CD4-positive, alpha-beta memory T cell (primary cell): ENCODE measurements around the gene TSHZ2. TPM values are rescaled to one million over a fixed set of nuclear protein-coding genes. Genes with fewer than 3 reads are reported as not detected.

Experiments used
- CTCF ChIA-PET: fragments of 350-600 bp; sonication (Branson Sonifier 250); formaldehyde crosslinking; loops from one replicate; lab custom pipeline; 2021; ENCODE audit warnings: inconsistent platforms; ENCODE audit not compliant: partially characterized antibody; lab: Charles Lee
- POLR2A ChIA-PET: fragments of 350-600 bp; sonication (Branson Sonifier 250); formaldehyde crosslinking; loops from one replicate; lab custom pipeline; 2021; ENCODE audit not compliant: partially characterized antibody; lab: Charles Lee
- DNase-seq, 5 donors: peaks; one replicate each; pipeline versions ENCODE4 v3.0.0 to v3.0.0-alpha.2; 2020 to 2022; ENCODE audit warnings: mixed read lengths in 1 of 5
- H3K27ac ChIP-seq: one replicate; pipeline ENCODE4 v1.7.0; 2013; ENCODE audit warnings: low read depth, low read length
- H3K27me3 ChIP-seq: 2 replicates; pipeline ENCODE4 v1.7.0; 2013; ENCODE audit warnings: mild to moderate bottlenecking, low read length, moderate library complexity; ENCODE audit not compliant: insufficient read depth
- H3K36me3 ChIP-seq: 2 replicates; pipeline ENCODE4 v1.7.0; 2013; ENCODE audit warnings: mild to moderate bottlenecking, low read length, moderate library complexity; ENCODE audit not compliant: insufficient read depth
- H3K4me1 ChIP-seq: 2 replicates; pipeline ENCODE4 v1.7.0; 2013; ENCODE audit warnings: mild to moderate bottlenecking, low read length, moderate library complexity; ENCODE audit not compliant: insufficient read depth
- H3K4me3 ChIP-seq, 2 donors: one replicate each; pipeline ENCODE4 v1.7.0; 2013; ENCODE audit warnings: low read length in 2 of 2, mild to moderate bottlenecking in 1 of 2
- H3K9me3 ChIP-seq, 2 donors: one replicate each; pipeline ENCODE4 v1.7.0; 2013; ENCODE audit warnings: low read length in 2 of 2, control low read depth in 1 of 2; ENCODE audit not compliant: control insufficient read depth in 1 of 2
- H3K27ac Mint-ChIP-seq, 7 donors: one replicate each; pipeline ENCODE4 v1.8.0; 2020 to 2021; ENCODE audit warnings: mixed read lengths in 7 of 7, mild to moderate bottlenecking in 6 of 7, inconsistent platforms in 3 of 7, moderate library complexity in 3 of 7
- H3K27me3 Mint-ChIP-seq, 2 donors: one replicate each; pipeline ENCODE4 v1.8.0; 2020 to 2021; ENCODE audit warnings: mixed read lengths in 2 of 2
- H3K36me3 Mint-ChIP-seq, 2 donors: one replicate each; pipeline ENCODE4 v1.8.0; 2020 to 2021; ENCODE audit warnings: mixed read lengths in 2 of 2, inconsistent platforms in 1 of 2, mild to moderate bottlenecking in 1 of 2
- H3K4me1 Mint-ChIP-seq, 4 donors: one replicate each; pipeline ENCODE4 v1.8.0; 2020 to 2021; ENCODE audit warnings: mixed read lengths in 4 of 4, mild to moderate bottlenecking in 1 of 4
- H3K4me3 Mint-ChIP-seq, 8 donors: one replicate each; pipeline ENCODE4 v1.8.0; 2020 to 2021; ENCODE audit warnings: mixed read lengths in 8 of 8, mild to moderate bottlenecking in 7 of 8, moderate library complexity in 6 of 8, inconsistent platforms in 3 of 8
- H3K9me3 Mint-ChIP-seq, 8 donors: one replicate each; pipeline ENCODE4 v1.8.0; 2020 to 2021; ENCODE audit warnings: mixed read lengths in 8 of 8, mild to moderate bottlenecking in 5 of 8, inconsistent platforms in 3 of 8, moderate library complexity in 1 of 8
- intact Hi-C: fragments of 100-400 bp; cut with micrococcal nuclease; formaldehyde crosslinking; loops from one replicate; pipeline ENCODE4 v1.15.1; 2023
- polyA plus RNA-seq, 2 donors: library from polyadenylated mRNA; unstranded; fragments of 300-500 nt; fragmentation: Illumina TruSeq; gene quantifications; one replicate each; pipeline ENCODE4 v1.2.3, GENCODE V29; 2021
- total RNA-seq, 2 experiments: library from RNA; stranded (reverse); gene quantifications; one replicate each; pipeline ENCODE4 v1.2.3, GENCODE V29; 2021

TSHZ2 gene
- total and polyA plus RNA-seq, 4 experiments from 2014 or later = 2.3 to 31.8 (median 17.1) TPM

DNA sequence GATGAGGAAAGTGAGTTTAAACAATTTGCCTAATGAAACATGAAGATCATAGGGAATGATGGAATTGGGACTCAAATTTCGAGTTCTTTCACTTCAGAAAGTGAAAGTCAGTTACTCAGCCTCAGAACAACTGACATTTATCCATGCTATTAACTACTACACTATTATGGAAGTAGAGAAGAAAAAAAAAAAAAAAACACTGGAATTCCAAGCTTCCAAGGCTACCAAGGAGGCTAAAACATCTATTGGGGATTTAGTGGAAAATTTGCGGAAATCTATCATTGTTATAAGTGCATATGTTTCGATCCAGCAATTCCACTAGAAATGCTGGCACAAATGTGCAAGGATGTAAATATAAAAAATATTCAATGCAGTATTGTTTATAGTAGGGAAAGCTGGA lies 70.4 kb downstream of the TSHZ2 start:
- intact Hi-C loops = no loop called here
- H3K27ac Mint-ChIP-seq = no peak overlapping the region

DNA sequence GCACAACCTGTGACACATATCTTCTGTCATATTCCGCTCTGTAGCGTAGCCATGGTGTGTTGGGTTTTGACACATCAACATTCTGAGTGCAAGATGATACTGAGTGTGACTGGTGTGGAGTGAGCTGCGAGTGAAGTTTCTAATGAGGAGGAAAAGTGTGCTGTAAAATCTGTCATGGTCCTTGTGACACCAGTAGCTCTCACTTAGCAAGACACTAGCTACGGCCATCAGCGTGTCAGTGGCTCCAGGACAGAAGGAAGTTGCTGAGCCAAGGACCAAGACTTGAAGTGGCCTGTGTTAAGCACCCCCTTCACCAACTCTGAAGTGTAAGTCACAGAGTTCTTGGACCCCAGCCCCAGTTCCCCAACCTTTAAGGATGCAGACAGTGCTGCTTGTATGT lies 72.1 kb downstream of the TSHZ2 start:
- intact Hi-C loops = no loop called here
- H3K4me3 ChIP-seq = no peak overlapping the region
- peaks cover 0 to 12% (median 2%) of the 10 kb centered on the region in 4 donors for H3K4me1 Mint-ChIP-seq
- no peak overlapping the region for H3K27ac Mint-ChIP-seq
- DNase-seq = no peak
- H3K9me3 ChIP-seq = no peaks in the 10 kb centered on the region
- H3K36me3 ChIP-seq = no peaks in the 10 kb centered on the region
- H3K27me3 ChIP-seq = no peaks in the 10 kb centered on the region
- H3K4me1 ChIP-seq = no peaks in the 10 kb centered on the region
- no peak overlapping the region for H3K27ac ChIP-seq
- peaks cover 0 to 1% of the 10 kb centered on the region in 2 donors for H3K27me3 Mint-ChIP-seq
- peaks cover 0 to 21% (median under 1%) of the 10 kb centered on the region in 8 donors for H3K9me3 Mint-ChIP-seq
- H3K36me3 Mint-ChIP-seq = peaks cover 0 to 1% of the 10 kb centered on the region in 2 donors
- H3K4me3 Mint-ChIP-seq = no peak overlapping the region
- ChIA-PET POLR2A (interaction anchor here (0.6 kb wide), 2 partner anchors 9 to 496 kb away, joined by 3 to 4 read pairs; no protein-coding TSS in a partner anchor), CTCF (interaction anchor here (1.0 kb wide), 1 partner anchor 11 kb away, joined by 3 read pairs; no protein-coding TSS in a partner anchor)

More for the DNA sequence above, 70.4 kb downstream of the TSHZ2 start:
- Mint-ChIP-seq H3K36me3 (peaks cover 0 to 5% of the 10 kb centered on the region in 2 donors), H3K4me1 (peaks cover 0 to 12% (median 2%) of the 10 kb centered on the region in 4 donors), H3K9me3 (peaks cover 0 to 10% (median 0%) of the 10 kb centered on the region in 8 donors), H3K27me3 (peaks cover 0 to 4% of the 10 kb centered on the region in 2 donors), H3K4me3 (no peak overlapping the region)
- CTCF ChIA-PET = no interaction called here
- no peak overlapping the region for H3K27ac ChIP-seq
- H3K4me3 ChIP-seq = no peak overlapping the region
- POLR2A ChIA-PET = no interaction called here
- H3K9me3 ChIP-seq = no peaks in the 10 kb centered on the region
- no peaks in the 10 kb centered on the region for H3K4me1 ChIP-seq
- no peak for DNase-seq
- no peaks in the 10 kb centered on the region for H3K27me3 ChIP-seq
- H3K36me3 ChIP-seq = no peaks in the 10 kb centered on the region

- H3K36me3 ChIP-seq = no peaks in the 10 kb centered on the region
- Mint-ChIP-seq H3K9me3 (peaks cover 0 to 21% (median under 1%) of the 10 kb centered on the region in 8 donors), H3K4me3 (no peak overlapping the region), H3K36me3 (no peaks in the 10 kb centered on the region), H3K27ac (no peak overlapping the region), H3K4me1 (peaks cover 0 to 8% (median 0%) of the 10 kb centered on the region in 4 donors), H3K27me3 (peaks cover 0 to 1% of the 10 kb centered on the region in 2 donors)
- no peaks in the 10 kb centered on the region for H3K4me1 ChIP-seq
- H3K4me3 ChIP-seq = no peak overlapping the region
- DNase-seq = peak in 1 of 5 donors; percentile 33
- H3K27me3 ChIP-seq = no peaks in the 10 kb centered on the region
- ChIA-PET CTCF (no interaction called here), POLR2A (no interaction called here)
- H3K27ac ChIP-seq = no peak overlapping the region
- intact Hi-C loops = no loop called here
- H3K9me3 ChIP-seq = no peaks in the 10 kb centered on the region
Measured at GRCh38 chr20:53045941-53046340, 73.8 kb downstream of the TSHZ2 start.

GRCh38 chr20:53047203-53047602 lies 75.0 kb downstream of the TSHZ2 start:
- H3K9me3 ChIP-seq = no peaks in the 10 kb centered on the region
- intact Hi-C loops = no loop called here
- Mint-ChIP-seq H3K36me3 (no peaks in the 10 kb centered on the region), H3K9me3 (peaks cover 0 to 21% (median under 1%) of the 10 kb centered on the region in 8 donors), H3K27me3 (no peaks in the 10 kb centered on the region), H3K4me1 (peaks cover 0 to 4% (median 0%) of the 10 kb centered on the region in 4 donors), H3K4me3 (no peak overlapping the region), H3K27ac (peak overlapping the region in 1 of 7 donors; percentile 84)
- CTCF ChIA-PET = no interaction called here
- H3K27ac ChIP-seq = no peak overlapping the region
- POLR2A ChIA-PET = no interaction called here
- no peak for DNase-seq
- H3K36me3 ChIP-seq = no peaks in the 10 kb centered on the region
- H3K27me3 ChIP-seq = no peaks in the 10 kb centered on the region
- H3K4me3 ChIP-seq = no peak overlapping the region
- no peaks in the 10 kb centered on the region for H3K4me1 ChIP-seq

DNA sequence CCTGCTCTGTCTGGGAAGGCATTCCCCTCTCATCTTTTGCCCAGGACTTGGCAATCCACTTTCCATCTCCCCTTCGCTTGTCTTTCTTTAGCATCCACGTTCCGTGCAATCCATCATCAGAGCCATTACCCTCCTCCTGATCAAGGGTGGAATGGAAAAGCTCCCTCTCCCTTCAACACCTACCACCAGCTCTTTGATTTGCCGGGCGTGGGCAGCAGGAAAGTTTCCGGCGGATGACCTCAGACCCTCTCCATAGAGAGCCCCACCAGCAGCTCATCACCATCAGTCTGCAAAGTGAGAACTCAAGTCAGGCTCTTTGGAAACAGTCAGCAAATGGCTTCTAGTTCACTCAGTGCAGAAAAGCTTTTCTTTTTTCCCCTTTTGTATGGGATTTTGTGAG lies 76.2 kb downstream of the TSHZ2 start:
- H3K27me3 ChIP-seq = no peaks in the 10 kb centered on the region
- POLR2A ChIA-PET = no interaction called here
- DNase-seq = no peak
- CTCF ChIA-PET = no interaction called here
- Mint-ChIP-seq H3K4me1 (no peaks in the 10 kb centered on the region), H3K9me3 (peaks cover 0 to 21% (median under 1%) of the 10 kb centered on the region in 8 donors), H3K27ac (no peak overlapping the region), H3K27me3 (no peaks in the 10 kb centered on the region), H3K4me3 (no peak overlapping the region), H3K36me3 (no peaks in the 10 kb centered on the region)
- no peak overlapping the region for H3K27ac ChIP-seq
- no peaks in the 10 kb centered on the region for H3K4me1 ChIP-seq
- H3K9me3 ChIP-seq = no peaks in the 10 kb centered on the region
- intact Hi-C loops = no loop called here
- no peak overlapping the region for H3K4me3 ChIP-seq
- H3K36me3 ChIP-seq = no peaks in the 10 kb centered on the region

GRCh38 chr20:53050338-53050737 lies 78.2 kb downstream of the TSHZ2 start:
- Mint-ChIP-seq H3K36me3 (no peaks in the 10 kb centered on the region), H3K4me3 (no peak overlapping the region), H3K4me1 (no peaks in the 10 kb centered on the region), H3K9me3 (peaks cover 0 to 21% (median under 1%) of the 10 kb centered on the region in 8 donors), H3K27me3 (no peaks in the 10 kb centered on the region), H3K27ac (no peak overlapping the region)
- CTCF ChIA-PET = no interaction called here
- no peak for DNase-seq
- Histone ChIP-seq H3K36me3 (no peaks in the 10 kb centered on the region), H3K4me1 (no peaks in the 10 kb centered on the region), H3K27ac (no peak overlapping the region), H3K9me3 (no peaks in the 10 kb centered on the region), H3K27me3 (no peaks in the 10 kb centered on the region), H3K4me3 (no peak overlapping the region)
- POLR2A ChIA-PET = no interaction called here
- intact Hi-C loops = no loop called here

DNA sequence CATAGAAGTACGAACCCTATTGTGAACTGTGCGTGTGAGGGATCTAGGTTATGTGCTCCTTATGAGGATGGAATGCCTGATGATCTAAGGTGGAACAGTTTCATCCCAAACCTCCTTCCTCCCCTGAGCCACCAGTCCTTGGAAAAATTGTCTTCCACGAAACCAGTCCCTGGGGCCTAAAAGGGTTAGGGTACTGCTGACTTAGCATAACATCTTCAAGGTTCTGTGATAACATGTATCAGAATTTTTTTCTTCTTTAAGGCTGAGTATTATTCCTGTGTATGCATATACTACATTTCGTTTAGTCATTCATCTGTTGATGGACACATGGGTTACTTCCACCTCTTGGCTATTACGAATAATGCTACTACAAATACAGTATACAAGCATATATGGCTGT lies 80.2 kb downstream of the TSHZ2 start:
- Mint-ChIP-seq H3K27me3 (no peaks in the 10 kb centered on the region), H3K9me3 (peaks cover 0 to 12% (median 0%) of the 10 kb centered on the region in 8 donors), H3K27ac (no peak overlapping the region), H3K4me1 (peaks cover 0 to 3% (median 0%) of the 10 kb centered on the region in 4 donors), H3K36me3 (no peaks in the 10 kb centered on the region), H3K4me3 (no peak overlapping the region)
- CTCF ChIA-PET = no interaction called here
- Histone ChIP-seq H3K36me3 (no peaks in the 10 kb centered on the region), H3K27me3 (no peaks in the 10 kb centered on the region), H3K9me3 (no peaks in the 10 kb centered on the region), H3K27ac (no peak overlapping the region), H3K4me3 (no peak overlapping the region), H3K4me1 (no peaks in the 10 kb centered on the region)
- no peak for DNase-seq
- intact Hi-C loops = no loop called here
- POLR2A ChIA-PET = no interaction called here
